Nephron (organoid): ENCODE results near the gene DOK5.

Source experiments
- H3K27ac Mint-ChIP-seq, 3 experiments: 2 replicates each; pipeline ENCODE4 v1.8.0; 2020; ENCODE audit warnings: mixed read lengths in 3 of 3, mild to moderate bottlenecking in 2 of 3, moderate library complexity in 1 of 3
- H3K27me3 Mint-ChIP-seq: 2 replicates; pipeline ENCODE4 v1.8.0; 2021; ENCODE audit warnings: low read depth, mild to moderate bottlenecking, moderate library complexity, mixed read lengths
- H3K36me3 Mint-ChIP-seq: 2 replicates; pipeline ENCODE4 v1.8.0; 2020; ENCODE audit warnings: low read depth, mixed read lengths
- H3K4me1 Mint-ChIP-seq: 2 replicates; pipeline ENCODE4 v1.8.0; 2020; ENCODE audit warnings: mixed read lengths
- H3K4me3 Mint-ChIP-seq, 3 experiments: 2 replicates each; pipeline ENCODE4 v1.8.0; 2020; ENCODE audit warnings: mild to moderate bottlenecking in 3 of 3, mixed read lengths in 3 of 3, moderate library complexity in 2 of 3
- H3K9me3 Mint-ChIP-seq: 2 replicates; pipeline ENCODE4 v1.8.0; 2020; ENCODE audit warnings: mixed read lengths
- TF ChIP-seq, protein P1 (sequence below), 3 experiments: fragments of 200-600 bp; sonication (generic); IDR thresholded peaks; one replicate each; pipeline ENCODE4 v1.5.0; 2021; ENCODE audit warnings: antibody characterized with exemption in 3 of 3; ENCODE audit not compliant: unreplicated experiment in 3 of 3

DOK5 gene

DNA sequence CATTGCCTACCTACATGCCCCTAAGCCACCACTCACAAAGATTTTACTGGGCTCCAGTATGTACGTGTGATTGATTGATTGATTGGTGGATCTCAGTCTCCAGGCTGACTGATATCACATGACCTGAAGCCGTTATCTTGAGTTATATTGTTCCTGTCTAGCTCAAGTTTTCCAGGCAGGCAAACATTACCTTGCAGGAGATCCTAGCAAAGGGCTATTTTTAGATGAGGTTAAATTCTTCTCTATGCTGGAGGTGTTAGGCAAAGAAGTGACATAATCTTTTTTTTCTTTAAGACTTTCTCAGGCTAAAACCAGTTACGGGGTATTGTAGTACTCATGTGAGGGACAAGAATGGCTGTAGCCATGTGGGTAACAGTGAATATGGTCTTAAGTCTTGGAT is 125.2 kb downstream of the DOK5 start:
- TF ChIP-seq, protein P1, sequence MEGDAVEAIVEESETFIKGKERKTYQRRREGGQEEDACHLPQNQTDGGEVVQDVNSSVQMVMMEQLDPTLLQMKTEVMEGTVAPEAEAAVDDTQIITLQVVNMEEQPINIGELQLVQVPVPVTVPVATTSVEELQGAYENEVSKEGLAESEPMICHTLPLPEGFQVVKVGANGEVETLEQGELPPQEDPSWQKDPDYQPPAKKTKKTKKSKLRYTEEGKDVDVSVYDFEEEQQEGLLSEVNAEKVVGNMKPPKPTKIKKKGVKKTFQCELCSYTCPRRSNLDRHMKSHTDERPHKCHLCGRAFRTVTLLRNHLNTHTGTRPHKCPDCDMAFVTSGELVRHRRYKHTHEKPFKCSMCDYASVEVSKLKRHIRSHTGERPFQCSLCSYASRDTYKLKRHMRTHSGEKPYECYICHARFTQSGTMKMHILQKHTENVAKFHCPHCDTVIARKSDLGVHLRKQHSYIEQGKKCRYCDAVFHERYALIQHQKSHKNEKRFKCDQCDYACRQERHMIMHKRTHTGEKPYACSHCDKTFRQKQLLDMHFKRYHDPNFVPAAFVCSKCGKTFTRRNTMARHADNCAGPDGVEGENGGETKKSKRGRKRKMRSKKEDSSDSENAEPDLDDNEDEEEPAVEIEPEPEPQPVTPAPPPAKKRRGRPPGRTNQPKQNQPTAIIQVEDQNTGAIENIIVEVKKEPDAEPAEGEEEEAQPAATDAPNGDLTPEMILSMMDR (IDR thresholded peaks at IDR 0.05; ENCODE audit: unreplicated experiment in 3 of 3): no peak
- Mint-ChIP-seq H3K9me3 (peaks cover 9% of the 10 kb centered on the region), H3K27me3 (no peaks in the 10 kb centered on the region), H3K27ac (no peak overlapping the region), H3K4me1 (no peaks in the 10 kb centered on the region), H3K36me3 (peaks cover 5% of the 10 kb centered on the region), H3K4me3 (no peak overlapping the region)

DNA sequence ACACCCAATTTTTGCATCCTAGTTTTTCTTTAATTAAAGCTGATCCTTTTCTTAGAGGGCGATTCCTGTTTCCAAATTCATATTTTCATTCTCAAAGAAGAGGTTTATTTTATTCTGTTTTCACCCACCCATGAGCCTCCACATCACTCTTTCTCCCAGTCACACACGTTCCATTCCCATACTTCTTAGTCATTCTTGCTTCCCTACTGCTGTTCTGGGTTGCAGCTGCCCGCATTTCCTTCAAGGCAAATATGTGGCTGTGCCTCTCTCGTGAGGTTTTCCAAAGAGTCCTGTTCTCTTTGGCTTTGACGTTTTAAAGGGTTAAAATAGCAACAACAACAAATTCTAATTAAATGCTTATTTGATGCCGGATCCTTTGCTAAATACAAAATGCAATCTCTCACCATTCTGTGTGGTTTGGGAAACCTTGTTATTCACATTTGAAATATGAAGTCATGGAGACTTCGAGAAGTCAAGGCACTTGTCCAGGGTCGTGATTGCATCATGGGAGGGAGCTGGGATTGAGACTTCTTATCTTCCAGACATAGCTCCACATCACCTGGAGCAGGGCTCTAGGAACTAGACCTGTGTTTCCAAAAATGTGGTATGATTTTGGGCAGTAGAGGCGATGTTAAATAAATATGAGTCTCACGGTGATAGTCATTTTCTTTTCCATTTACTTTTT is 126.6 kb downstream of the DOK5 start:
- TF ChIP-seq, protein P1 (IDR thresholded peaks at IDR 0.05; ENCODE audit: unreplicated experiment in 3 of 3): no peak
- H3K4me1 Mint-ChIP-seq: no peaks in the 10 kb centered on the region
- H3K36me3 Mint-ChIP-seq: peaks cover 5% of the 10 kb centered on the region
- H3K9me3 Mint-ChIP-seq: peaks cover 9% of the 10 kb centered on the region
- no peak overlapping the region for H3K4me3 Mint-ChIP-seq
- no peak overlapping the region for H3K27ac Mint-ChIP-seq
- no peaks in the 10 kb centered on the region for H3K27me3 Mint-ChIP-seq

DNA sequence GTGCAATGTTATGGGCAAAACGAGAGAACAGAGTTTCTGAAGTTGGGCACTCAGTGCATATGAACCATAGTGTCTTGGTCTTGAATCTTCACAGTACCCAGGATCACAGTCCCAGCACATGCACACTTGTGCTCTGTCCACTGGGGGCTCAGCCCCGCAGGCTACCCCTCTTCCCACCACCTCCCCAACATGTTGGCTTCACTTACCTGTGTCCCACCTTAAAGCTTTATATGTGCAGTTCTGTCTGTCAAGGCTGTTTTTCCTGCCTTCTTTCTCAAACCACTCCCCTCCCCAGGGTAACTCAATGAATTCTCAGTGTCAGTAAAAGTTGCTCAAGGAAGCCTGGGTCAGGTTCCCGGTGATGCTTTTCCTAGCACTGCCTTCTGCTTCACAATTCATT is 129.9 kb downstream of the DOK5 start:
- H3K4me3 Mint-ChIP-seq: no peak overlapping the region
- H3K27ac Mint-ChIP-seq: no peak overlapping the region
- no peaks in the 10 kb centered on the region for H3K27me3 Mint-ChIP-seq
- H3K4me1 Mint-ChIP-seq: no peaks in the 10 kb centered on the region
- H3K36me3 Mint-ChIP-seq: no peaks in the 10 kb centered on the region
- TF ChIP-seq, protein P1 (IDR thresholded peaks at IDR 0.05; ENCODE audit: unreplicated experiment in 3 of 3): no peak
- H3K9me3 Mint-ChIP-seq: peaks cover 3% of the 10 kb centered on the region

DNA sequence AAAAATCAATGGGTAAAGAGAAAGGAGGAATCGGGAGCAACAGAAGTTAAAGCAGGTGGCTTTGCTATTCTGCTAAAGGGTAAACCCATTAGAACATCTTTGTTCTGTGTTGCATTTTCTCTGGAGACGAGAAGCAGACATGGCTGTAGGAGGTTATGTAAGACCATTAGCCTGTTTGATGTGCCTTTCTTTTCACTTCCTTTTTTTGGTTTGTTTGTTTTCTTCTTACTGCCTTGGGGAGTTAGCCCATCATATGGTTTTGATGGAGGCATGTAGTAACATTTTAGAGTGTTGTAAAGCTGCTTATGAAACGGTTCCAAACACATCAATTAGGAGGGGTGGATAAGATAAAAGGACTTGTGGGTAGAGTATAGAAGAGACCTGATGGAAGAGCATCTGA is 131.0 kb downstream of the DOK5 start:
- TF ChIP-seq, protein P1 (IDR thresholded peaks at IDR 0.05; ENCODE audit: unreplicated experiment in 3 of 3): no peak
- Mint-ChIP-seq H3K36me3 (no peaks in the 10 kb centered on the region), H3K4me1 (peaks cover 7% of the 10 kb centered on the region), H3K9me3 (peaks cover 3% of the 10 kb centered on the region), H3K4me3 (no peak overlapping the region), H3K27me3 (no peaks in the 10 kb centered on the region), H3K27ac (no peak overlapping the region)

DNA sequence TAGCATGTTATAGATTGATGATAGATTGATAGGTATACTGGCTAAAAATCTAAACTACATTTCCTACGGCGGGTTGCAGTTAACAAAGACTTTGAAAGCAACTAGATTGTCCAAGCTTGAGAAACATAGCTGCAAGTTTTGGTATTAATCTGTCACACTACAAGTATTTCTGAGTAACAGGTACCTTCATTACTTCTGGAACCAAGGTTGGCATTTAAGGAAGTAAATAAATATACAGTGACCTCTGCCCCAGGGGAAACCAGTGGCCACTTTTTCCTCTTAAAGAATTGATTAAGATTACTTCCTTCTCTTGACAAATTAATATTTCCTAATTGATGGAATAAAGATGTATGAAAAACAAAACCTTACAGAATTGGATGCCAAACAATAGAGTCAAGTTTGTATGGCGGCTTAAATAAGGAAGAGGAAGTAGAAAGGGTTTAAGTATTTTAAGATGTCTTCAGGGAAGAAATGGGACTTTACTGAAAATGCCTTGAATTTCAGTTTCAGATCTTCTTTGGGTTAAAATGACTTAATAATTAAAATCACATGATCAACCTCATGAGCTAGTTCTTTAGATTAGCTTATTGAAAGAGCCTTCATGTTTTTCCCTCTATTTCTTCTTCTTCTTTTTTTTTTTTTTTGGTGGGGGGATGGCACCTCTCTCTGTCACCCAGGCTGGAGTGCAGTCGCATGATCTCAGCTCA is 132.8 kb downstream of the DOK5 start:
- no peaks in the 10 kb centered on the region for H3K27me3 Mint-ChIP-seq
- H3K4me3 Mint-ChIP-seq: no peak overlapping the region
- H3K9me3 Mint-ChIP-seq: no peaks in the 10 kb centered on the region
- TF ChIP-seq, protein P1 (IDR thresholded peaks at IDR 0.05; ENCODE audit: unreplicated experiment in 3 of 3): no peak
- no peak overlapping the region for H3K27ac Mint-ChIP-seq
- H3K36me3 Mint-ChIP-seq: no peaks in the 10 kb centered on the region
- peaks cover 18% of the 10 kb centered on the region for H3K4me1 Mint-ChIP-seq

DNA sequence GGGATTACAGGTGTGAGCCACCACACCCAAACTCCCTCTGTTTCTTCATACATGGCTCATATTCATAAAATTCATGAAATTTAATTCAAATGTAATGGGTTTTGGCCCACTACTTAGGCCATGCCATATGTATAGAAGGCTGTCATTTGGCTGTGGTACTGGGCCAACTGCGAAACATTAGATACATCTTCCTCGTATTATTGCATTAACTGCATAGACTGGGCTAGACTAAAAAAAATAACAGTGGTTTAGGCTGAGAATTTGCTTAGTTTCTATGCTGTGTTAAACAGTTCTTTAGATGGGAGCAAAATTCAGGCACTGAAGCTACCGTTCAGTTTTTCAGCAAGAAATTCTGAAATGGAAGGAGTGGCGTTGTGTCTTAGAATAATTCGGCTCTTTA is 133.6 kb downstream of the DOK5 start:
- Mint-ChIP-seq H3K36me3 (no peaks in the 10 kb centered on the region), H3K4me1 (peaks cover 18% of the 10 kb centered on the region), H3K27ac (no peak overlapping the region), H3K27me3 (no peaks in the 10 kb centered on the region), H3K4me3 (no peak overlapping the region), H3K9me3 (no peaks in the 10 kb centered on the region)
- TF ChIP-seq, protein P1 (IDR thresholded peaks at IDR 0.05; ENCODE audit: unreplicated experiment in 3 of 3): no peak
